IPS-20b (cell line): ENCODE data around the gene CUEDC1.

Experiments used
- H3K27ac ChIP-seq: one replicate; pipeline ENCODE4 v1.5.1; 2013; ENCODE audit warnings: low read length
- H3K27me3 ChIP-seq: 2 replicates; pipeline ENCODE4 v1.6.1; 2013; ENCODE audit warnings: mild to moderate bottlenecking, low read length, inconsistent platforms; ENCODE audit not compliant: insufficient read depth
- H3K36me3 ChIP-seq: 2 replicates; pipeline ENCODE4 v1.6.1; 2013; ENCODE audit warnings: low read depth, mild to moderate bottlenecking, inconsistent platforms, low read length, moderate library complexity; ENCODE audit not compliant: insufficient read depth
- H3K4me1 ChIP-seq: 2 replicates; pipeline ENCODE4 v1.6.1; 2013; ENCODE audit warnings: mild to moderate bottlenecking, control low read depth, inconsistent platforms, low read length, moderate library complexity; ENCODE audit not compliant: insufficient read depth
- H3K4me3 ChIP-seq: 2 replicates; pipeline ENCODE4 v1.5.1; 2013; ENCODE audit warnings: mild to moderate bottlenecking, low read length, inconsistent platforms
- H3K9ac ChIP-seq: 2 replicates; pipeline ENCODE4 v1.6.1; 2013; ENCODE audit warnings: low read depth, mild to moderate bottlenecking, inconsistent platforms, low read length, moderate library complexity
- H3K9me3 ChIP-seq: 2 replicates; pipeline ENCODE4 v1.6.1; 2013; ENCODE audit warnings: mild to moderate bottlenecking, low read depth, low read length, inconsistent platforms; ENCODE audit not compliant: insufficient read depth

CUEDC1 gene

DNA sequence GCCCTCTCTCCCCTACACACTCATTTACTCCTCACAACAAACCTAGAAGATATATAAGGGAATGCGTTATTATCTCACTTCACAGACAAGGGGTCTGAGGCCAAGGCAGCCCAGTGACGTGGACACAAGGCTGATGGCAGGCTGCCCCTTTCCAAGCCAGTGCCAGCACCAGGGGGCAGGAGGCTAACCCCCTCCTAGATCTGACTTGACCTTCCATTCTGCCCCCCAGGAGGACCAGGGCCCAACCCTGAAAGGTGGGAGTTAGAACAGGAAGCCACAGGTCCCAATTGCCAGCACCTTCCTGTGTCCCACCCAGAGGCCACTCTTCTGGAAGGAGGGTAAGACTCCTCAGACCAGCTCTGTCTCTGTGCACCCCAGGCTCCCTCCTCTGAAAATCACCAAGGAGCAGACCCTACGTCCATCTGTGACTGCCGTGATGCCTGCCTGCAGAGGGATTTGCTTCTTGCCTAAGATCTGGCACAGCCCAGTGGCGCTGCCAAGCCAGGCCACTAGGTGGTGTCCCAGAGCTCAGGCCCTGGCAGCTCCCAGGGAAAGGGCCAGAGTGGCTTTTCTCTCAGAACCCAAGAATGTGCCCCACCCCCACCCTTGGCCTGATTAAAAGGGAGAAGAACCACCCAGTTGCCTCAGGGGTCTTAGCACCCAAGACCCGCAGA lies 62.9 kb downstream of the CUEDC1 start:
- H3K36me3 ChIP-seq: no peaks in the 10 kb centered on the region
- H3K9ac ChIP-seq: peak overlapping the region; percentile 41; the same call in 1 of the 2 replicates
- H3K27ac ChIP-seq: peak overlapping the region; percentile 57
- H3K4me1 ChIP-seq: peaks cover 10% of the 10 kb centered on the region
- H3K27me3 ChIP-seq: no peaks in the 10 kb centered on the region
- no peaks in the 10 kb centered on the region for H3K9me3 ChIP-seq
- peak overlapping the region; percentile 28; the same call in 1 of the 2 replicates for H3K4me3 ChIP-seq

DNA sequence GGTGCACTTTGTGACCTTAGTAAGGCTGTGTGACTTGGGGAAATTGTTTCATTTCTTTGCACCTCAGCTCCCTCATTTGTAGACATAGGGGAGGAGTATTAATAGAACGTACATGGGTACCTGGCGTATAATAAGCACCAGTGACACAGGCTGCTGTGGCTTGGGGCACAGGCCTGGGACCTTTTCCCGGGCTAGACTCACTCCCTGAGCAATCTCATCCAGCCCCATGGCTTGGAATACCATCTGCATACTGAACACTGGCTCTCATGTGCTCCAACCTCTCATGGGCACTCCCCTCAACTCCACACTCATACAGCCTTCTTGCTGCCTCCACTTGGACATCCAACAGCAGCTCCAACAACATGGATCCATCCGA lies 64.4 kb downstream of the CUEDC1 start:
- no peak overlapping the region for H3K4me3 ChIP-seq
- peaks cover 10% of the 10 kb centered on the region for H3K4me1 ChIP-seq
- H3K27me3 ChIP-seq: no peaks in the 10 kb centered on the region
- H3K9me3 ChIP-seq: no peaks in the 10 kb centered on the region
- no peaks in the 10 kb centered on the region for H3K36me3 ChIP-seq
- no peak overlapping the region for H3K27ac ChIP-seq
- no peak overlapping the region for H3K9ac ChIP-seq

DNA sequence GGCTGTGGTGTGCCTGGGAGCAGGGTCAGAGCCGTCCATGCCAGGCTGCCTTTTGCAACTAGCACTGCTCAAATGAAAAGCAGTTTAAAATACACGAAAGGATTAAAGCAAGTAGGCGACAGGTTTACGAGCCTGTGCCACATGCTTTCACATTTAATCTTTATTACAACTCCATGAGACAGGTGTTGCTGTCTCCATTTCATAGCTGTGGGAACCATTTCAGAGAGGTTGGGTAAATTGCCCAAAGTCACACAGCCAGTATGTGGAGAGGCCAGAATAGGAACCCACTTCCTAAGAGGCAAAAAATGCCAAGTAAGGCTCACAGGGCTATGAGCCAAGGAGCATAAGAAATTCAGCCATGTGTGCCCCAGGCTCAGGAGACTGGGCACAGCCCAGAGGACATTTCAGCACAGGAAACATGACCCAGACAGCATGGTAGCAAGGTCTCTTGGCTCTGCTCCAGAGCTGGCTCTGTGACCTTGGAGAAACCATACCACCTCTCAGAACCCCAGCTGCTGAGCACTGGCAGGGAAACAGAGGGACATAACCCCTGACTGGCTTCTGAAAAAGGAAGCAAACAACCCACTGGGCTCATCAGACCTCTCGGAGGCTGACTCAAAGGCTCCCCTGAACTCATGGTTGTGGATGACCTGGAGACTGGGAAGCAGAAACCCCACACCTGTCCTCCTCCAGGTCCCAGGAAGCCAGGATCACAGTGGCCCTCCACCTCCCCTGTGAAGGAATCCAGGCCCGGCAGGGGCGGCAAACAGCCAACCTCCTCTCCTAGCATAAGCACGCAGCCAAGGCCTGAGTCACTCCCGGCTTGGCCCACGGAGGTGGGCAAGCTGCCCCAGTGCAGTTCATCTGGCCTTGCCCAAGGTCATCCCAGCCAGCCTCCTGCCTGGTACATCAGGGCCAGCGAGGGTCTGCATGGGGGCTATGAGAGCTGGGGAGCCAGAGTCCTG lies 65.0 kb downstream of the CUEDC1 start:
- Histone ChIP-seq H3K4me1 (peaks cover 10% of the 10 kb centered on the region), H3K27ac (no peak overlapping the region), H3K9ac (no peak overlapping the region), H3K36me3 (no peaks in the 10 kb centered on the region), H3K4me3 (no peak overlapping the region), H3K9me3 (no peaks in the 10 kb centered on the region), H3K27me3 (no peaks in the 10 kb centered on the region)

DNA sequence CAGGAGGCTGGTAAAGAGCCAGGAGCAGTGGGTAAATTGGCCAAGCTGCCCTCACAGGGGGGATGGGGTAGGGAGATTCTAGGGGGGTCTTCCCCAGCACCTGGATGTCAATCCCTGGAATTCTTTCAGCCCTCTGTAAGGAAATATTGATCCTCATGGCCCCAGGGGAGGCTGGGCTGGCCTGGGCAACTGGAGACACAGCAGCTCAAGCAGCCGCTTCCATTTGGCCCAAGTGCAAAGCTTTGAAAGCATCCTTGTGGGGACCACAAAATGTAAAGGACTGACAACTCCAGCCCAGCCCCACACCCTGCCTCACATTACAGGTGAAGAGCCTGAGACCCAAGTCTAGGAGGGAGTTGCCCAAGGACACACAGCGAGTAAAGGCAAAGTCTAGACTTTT lies 66.0 kb downstream of the CUEDC1 start:
- H3K4me3 ChIP-seq: no peak overlapping the region
- peaks cover 10% of the 10 kb centered on the region for H3K4me1 ChIP-seq
- H3K27me3 ChIP-seq: no peaks in the 10 kb centered on the region
- no peaks in the 10 kb centered on the region for H3K9me3 ChIP-seq
- H3K9ac ChIP-seq: no peak overlapping the region
- H3K27ac ChIP-seq: no peak overlapping the region
- no peaks in the 10 kb centered on the region for H3K36me3 ChIP-seq

DNA sequence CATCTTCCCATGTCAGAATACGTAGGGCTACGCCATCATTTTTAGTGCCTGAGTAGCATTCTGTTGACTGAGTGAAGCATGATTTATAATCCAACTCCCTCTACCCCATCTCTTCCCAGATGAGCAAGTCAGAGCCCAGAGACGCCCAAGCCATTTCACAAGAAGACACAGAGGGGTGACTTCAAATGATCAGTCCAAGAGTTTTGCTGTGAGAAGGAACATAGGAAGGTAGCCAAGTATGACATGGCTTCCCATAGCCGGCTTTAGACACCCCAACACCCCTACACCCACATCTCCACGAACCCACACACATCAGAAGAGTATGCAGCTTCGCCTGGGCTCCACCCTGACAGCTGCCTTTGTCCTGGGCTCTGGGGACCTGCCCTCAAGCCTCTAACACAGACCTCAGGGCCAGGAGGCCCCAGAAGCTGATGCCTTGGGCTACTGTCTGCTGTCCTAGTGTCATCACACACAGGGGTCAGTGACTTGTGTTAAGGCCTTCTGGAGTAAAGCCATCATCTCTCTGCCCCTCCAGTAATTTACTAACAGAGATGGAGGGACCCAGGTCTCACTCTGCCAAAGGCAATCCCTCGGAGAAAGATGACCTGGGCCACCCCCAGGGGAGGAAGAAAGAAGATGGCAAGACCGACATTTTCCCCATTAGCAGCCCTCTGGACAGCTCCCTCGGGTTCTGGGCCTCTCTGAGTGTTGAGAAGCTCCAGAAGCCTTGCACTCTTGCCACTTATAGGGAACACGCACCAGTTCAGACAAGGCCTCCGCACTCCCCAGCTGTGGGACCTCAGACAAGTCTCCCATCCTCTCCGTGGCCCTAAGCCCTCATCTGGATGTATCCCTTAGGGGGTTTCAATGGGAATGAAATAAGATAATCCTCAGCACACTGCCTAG lies 66.6 kb downstream of the CUEDC1 start:
- Histone ChIP-seq H3K9ac (no peak overlapping the region), H3K9me3 (no peaks in the 10 kb centered on the region), H3K27ac (no peak overlapping the region), H3K4me3 (no peak overlapping the region), H3K36me3 (no peaks in the 10 kb centered on the region), H3K27me3 (no peaks in the 10 kb centered on the region), H3K4me1 (peaks cover 10% of the 10 kb centered on the region)

DNA sequence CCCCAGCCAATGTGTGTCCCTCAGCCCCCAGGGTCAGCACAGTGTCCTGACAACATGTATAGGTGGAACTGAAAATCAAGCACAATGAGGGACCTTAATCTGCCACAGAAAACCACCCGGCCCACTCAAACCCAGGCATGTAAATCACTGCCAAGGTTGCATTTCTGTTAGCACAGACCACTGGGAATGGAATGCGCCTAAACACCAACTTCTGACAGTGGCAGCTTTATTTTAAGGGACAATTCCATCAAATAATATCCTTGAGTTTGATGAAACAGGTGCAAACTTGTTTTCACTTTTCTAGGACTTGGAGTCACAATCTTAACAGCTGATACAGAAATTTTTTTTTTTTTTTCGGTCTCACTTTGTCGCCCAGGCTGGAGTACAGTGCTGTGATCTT lies 68.1 kb downstream of the CUEDC1 start:
- no peak overlapping the region for H3K9ac ChIP-seq
- H3K9me3 ChIP-seq: no peaks in the 10 kb centered on the region
- no peak overlapping the region for H3K27ac ChIP-seq
- H3K4me1 ChIP-seq: no peaks in the 10 kb centered on the region
- H3K4me3 ChIP-seq: no peak overlapping the region
- H3K27me3 ChIP-seq: no peaks in the 10 kb centered on the region
- H3K36me3 ChIP-seq: no peaks in the 10 kb centered on the region

DNA sequence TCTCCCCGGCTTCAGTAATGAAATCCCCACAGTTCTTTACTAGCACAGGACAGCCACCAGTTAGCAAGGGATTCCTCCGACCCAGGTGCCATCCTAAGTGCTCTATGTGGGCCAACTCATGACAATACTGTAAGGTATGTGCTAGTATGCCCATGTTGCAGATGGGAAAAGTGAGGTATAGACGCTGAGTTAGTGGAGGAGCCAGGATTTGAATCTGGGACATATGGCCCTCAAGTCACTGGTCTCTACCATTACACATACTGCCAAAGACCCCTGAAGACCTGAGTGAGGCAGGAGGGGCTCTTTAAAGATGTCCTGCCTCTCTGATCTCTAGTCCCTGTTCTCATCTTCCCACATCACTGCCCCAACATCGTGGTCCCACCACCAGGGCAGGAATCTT lies 69.2 kb downstream of the CUEDC1 start:
- Histone ChIP-seq H3K36me3 (no peaks in the 10 kb centered on the region), H3K27ac (no peak overlapping the region), H3K4me3 (no peak overlapping the region), H3K9ac (no peak overlapping the region), H3K4me1 (peaks cover 11% of the 10 kb centered on the region; the same call in 1 of the 2 replicates), H3K9me3 (no peaks in the 10 kb centered on the region), H3K27me3 (no peaks in the 10 kb centered on the region)

DNA sequence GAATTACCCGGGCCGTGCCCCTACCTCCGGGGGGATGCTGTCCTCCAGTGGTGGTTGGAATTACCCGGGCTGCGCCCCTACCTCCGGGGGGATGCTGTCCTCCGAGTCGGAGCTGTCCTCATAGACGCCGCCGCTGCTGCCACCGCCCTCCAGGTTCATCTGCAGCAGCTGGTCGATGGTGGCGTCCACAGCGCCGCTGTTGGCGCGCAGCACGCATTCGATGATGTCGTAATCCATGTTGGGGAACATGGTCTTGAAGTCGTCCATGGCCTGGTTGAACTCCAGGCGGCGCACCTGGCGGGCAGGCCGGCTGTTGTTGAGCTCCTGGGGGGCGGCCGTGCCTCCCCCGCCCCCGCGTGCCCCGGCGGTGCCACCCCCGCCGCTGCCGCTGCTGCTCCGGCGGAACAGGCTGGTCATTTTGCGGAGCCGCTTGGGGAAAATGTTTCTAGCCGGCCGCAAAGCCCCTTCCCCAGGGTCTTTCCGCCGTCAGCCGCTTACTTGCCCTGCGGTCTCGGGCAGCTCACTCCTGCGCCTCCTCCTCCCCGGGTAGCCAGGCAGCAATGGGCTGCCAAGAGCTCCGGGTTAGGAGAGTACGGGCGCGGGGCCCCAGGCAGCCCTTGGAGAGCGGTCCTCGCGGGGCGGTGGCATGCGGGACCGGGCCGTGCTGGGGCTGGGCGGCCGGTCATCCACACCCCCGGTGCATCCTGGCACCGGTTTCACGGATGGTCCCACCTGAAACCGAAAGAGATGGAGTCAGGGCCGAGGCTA lies 69.9 kb downstream of the CUEDC1 start:
- Histone ChIP-seq H3K27ac (no peak overlapping the region), H3K9ac (no peak overlapping the region), H3K27me3 (no peaks in the 10 kb centered on the region), H3K9me3 (no peaks in the 10 kb centered on the region), H3K4me3 (no peak overlapping the region), H3K36me3 (no peaks in the 10 kb centered on the region), H3K4me1 (peaks cover 13% of the 10 kb centered on the region; the same call in 1 of the 2 replicates)

DNA sequence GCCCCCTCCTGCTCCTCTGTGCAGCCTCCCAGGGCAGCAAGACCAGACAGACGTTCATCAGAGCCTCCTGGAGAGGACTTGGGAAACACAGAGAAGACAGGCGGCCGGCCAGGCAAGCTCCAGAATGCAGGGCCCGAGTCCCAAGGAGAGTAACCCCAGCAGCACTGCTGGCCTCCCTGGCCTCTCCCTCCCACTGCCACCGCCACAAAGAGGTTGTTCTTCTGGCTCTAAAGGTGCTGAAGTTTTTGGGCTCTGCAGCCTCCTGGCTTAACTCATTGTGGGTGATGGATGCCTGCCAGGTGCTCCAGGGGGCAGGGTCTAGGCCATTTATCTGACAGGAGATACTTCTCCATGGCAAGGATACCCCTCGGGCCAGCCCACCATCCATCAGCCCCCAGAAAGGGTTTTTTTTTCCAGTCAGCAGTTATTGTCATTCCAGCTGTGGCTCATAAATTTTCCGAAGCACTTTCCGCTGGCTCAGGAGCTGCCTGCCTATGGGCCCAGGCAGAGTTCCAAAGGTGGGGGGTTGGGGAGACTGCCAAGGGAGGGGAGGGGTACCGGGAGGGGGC lies 73.3 kb downstream of the CUEDC1 start:
- peaks cover 31% of the 10 kb centered on the region for H3K4me1 ChIP-seq
- peaks cover 12% of the 10 kb centered on the region for H3K27me3 ChIP-seq
- H3K4me3 ChIP-seq: no peak overlapping the region
- H3K9ac ChIP-seq: 0 out of 2 replicates have a peak overlapping the region, but pooled peaks have one; percentile 16
- no peaks in the 10 kb centered on the region for H3K36me3 ChIP-seq
- H3K27ac ChIP-seq: no peak overlapping the region
- no peaks in the 10 kb centered on the region for H3K9me3 ChIP-seq

DNA sequence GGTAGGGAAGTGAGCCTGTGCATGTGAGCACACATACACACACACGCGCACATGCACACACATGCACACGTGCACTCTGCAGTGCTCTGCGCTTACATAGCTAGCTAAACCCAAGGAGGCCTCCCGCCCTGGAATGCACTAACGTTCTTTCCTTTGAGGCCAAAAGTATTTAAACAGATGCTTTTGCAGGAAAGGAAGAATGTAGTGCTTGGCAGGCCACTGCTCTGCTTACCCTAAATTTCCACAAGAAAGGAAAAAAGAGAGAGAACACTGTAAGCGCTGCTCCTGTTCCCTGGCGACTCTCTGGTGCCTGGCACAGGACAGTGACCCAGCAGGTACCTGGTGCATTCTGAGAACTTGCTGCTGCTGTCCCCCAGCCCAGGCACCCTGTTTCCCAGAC lies 74.1 kb downstream of the CUEDC1 start:
- no peaks in the 10 kb centered on the region for H3K9me3 ChIP-seq
- peaks cover 19% of the 10 kb centered on the region for H3K27me3 ChIP-seq
- peaks cover 38% of the 10 kb centered on the region for H3K4me1 ChIP-seq
- no peak overlapping the region for H3K4me3 ChIP-seq
- no peaks in the 10 kb centered on the region for H3K36me3 ChIP-seq
- H3K9ac ChIP-seq: 0 out of 2 replicates have a peak overlapping the region, but pooled peaks have one; percentile 16
- no peak overlapping the region for H3K27ac ChIP-seq
